DMS53 (cell line): Measurements from ENCODE around the gene GABBR2.
A peak's percentile ranks its signal among the peaks of the same experiment; 100 is the strongest.

Source experiments
- DNase-seq: peaks from one replicate; lab custom pipeline; 2025; lab: John Stamatoyannopoulos, UW

The GABBR2 gene

DNA sequence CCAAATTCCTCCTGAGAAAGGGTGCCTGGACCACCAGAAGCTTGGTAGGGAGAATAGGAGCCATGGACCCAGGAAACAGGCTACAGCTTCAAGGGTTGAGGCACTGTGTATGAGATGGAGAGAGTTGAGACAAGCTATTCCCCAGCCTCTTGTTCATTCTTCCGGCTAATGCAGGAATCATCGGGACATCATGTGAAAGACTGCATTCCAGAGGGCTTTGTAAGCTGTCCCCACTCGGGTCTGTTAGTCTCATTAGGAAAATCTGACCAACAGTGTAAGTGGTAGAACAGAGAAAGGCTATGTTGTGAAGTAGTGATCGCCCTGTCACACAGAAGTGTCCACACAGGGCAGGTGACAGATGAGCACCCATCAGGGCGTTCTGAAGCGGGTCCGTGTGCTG, 81.4 kb downstream of the GABBR2 start:
- no peak for DNase-seq

DNA sequence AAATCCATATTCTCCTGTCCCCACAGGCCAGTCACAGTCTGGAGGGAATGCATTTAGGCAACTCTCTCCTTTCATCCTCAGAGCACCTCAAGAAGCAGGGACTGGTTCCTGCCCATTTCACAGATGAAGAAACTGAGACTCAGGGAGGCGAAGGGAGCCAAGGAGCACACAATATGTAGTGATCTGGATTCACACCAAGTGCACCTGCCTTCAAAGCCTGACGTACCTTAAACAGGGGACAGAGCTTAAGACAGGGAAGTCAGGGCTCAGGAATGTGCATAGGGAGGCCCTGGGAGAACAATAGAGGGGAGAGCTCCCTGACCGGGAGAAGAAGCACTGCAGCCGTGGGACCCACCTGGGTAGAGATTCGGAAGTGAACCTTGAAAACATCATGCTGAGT, 83.0 kb downstream of the GABBR2 start:
- no peak for DNase-seq

DNA sequence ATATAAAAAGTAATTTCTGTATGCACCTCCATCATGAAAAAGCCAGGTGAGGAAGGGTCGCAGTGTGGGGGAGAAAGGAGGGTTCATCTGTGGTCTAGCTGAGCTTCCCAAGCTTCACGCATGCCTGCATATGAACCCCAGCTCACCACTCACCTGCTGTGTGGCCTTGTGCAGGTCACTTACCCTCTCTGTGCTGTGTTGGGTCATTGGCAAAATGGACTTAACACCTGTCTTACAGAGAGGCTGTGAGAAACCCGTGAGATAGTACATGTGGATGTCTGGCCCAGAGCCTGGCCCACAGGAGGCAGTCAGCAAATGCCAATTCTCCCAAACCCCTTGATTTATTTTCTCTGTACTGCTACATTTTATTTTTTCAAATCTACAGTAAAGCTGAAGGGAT, 88.9 kb downstream of the GABBR2 start:
- DNase-seq: no peak

DNA sequence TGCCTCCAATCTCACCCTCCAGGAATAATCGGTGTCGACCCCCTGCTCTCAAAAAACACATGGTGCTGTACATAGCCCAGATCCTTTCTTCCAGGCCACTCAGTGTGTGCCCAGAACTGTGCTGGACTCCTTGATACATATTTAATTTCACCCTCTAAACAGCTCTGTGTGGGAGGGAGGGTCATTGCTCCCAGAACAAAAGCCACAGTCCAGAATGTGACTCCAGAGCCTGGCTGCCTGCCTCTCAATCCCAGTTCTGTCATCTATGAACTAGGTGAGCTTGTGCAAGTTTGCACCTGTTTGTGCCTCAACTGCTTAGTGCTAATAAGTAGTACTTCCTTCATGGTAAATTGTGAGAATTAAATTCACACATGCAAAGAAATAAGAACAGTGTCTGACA, 93.1 kb downstream of the GABBR2 start:
- DNase-seq: no peak

DNA sequence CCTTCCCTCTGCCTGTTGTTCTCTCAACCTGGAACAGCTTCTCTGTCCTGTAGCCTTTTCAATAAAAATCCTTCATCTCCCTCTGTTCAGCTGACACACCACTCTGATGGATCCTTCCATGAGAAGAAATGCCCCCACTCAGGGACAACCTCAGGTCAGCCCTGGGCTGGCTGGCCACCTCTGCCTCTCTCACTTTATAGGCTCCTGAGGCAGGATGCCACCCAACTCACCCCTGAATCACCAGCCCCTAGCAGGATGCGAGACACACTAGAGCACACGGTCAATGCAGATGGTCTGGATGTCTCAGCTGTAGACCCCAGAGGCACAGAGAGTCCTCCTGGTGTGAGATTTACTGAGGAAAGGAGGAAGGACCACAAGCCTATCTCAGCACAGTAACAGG, 93.8 kb downstream of the GABBR2 start:
- DNase-seq: no peak

DNA sequence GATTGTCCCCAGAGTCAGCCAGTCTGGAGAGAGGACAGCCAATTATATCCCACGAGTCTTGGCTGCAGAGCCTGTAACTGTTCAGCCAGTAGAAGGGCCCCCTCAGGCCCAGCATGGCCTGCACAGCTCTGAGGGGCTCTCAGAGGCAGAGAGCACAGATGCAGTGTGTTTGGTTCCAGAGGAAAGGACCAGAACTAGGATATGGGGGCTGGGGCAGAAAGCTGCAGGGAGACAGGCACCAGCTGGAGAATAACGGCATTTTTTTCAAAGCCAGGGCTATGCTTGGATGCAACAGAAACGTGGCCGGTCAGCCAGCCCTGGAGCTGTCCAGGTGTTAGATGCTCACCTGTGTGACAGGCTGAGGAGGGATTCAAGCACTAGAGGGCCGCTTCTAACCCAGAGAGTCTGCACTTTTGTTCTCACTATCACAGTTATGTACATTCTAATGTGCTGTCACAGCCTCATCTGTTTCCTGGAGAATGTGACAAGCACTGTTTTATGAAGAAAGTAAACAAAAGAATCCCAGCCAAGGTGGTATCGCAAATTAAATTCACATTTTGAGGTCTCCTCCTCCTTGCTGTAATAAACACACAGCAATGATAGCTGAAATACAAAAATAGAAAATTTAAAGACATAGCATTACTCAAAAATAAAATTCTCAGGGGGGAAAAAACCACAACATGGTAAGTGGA, 96.5 kb downstream of the GABBR2 start:
- peak; percentile 43 for DNase-seq

DNA sequence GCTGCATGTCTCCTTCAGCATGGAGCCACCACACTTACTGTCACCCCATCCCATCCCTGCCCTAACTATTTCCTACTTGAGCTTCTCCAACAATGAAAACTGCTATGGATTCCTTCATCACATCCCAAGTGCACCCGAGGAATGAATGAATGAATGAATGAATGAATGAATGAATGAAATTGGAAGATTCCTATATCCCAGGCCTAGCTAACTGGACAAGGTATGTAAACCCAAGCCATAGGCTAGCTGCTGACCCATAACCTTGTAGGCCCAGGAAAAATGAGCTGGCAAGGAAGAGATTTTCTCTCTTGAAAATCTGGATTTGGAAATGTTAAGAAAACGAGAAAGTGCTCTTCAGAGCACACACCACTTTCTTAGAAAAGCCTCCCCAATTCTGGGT, 97.4 kb downstream of the GABBR2 start:
- DNase-seq: no peak

DNA sequence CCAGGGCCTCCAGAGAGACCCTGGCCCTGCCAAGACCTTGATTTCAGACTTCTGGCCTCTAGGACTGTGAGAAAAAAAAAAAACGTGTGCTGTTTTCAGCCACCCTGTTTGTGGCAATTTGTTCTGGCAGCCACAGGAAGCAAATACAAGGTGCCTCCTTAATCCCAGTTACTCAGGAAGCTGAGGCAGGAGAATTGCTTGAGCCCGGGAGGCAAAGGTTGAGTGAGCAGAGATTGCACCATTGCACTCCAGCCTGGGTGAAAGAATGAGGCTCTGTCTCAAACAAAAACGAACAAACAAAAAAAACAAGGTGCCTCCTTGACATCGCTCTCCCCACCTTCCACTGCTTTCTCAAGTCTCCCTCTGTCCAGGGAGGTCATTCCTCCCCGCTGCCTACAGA, 98.0 kb downstream of the GABBR2 start:
- no peak for DNase-seq

DNA sequence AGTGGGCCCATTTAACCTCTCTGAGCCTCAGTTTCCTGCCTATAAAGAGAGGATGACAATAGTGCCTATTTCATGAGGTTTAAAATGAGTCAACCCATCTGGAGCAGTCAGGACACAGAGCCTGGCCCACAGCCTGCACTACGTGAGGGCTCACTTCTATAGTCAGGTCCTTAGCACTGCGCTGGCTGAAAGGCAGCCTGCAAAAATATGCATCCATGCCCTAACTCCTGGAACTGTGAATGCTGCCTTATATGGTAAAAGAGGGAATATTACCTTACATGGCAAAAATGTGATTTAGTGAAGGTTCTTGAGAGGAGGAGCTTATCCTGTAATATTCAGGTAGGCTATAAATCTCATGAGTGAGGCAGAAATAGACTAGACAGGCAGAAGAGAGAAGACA, 98.5 kb downstream of the GABBR2 start:
- DNase-seq: peak; percentile 3

DNA sequence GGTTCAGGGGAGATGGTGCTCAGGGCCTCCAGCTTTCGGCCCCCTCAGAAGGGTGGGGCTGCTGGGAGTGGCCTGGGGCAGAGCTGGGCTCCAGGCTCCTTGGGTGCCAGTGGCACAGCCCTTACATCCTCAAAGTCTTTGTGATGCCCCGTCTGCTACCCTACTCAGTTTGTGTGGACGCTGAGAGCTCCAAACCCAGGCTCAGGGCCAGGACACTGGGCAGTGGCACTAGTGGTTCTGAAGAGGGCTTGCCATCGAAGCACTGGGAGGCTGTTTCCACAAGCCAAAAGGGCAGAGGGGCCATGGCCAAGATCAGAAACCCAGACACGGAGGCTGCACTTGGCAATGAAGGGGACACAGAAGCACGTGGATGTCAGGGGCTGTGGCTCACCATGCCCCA, 99.1 kb downstream of the GABBR2 start:
- no peak for DNase-seq

DNA sequence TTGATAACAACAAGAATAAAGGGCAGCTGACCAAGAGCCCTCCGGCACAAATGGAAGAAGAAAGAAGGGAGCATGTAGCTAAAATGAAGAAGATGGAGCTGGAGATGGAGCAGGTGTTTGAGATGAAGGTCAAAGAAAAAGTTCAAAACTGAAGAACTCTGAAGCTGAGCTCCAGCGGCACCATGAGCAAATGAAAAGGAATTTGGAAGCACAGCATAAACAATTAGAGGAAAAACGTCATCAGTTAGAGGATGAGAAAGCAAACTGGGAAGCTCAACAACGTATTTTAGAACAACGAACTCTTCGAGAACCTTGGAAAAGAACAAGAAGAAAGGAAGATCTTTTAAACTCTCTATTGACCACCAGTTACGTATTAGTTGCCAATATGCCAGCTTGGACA, 100.9 kb downstream of the GABBR2 start:
- DNase-seq: no peak

DNA sequence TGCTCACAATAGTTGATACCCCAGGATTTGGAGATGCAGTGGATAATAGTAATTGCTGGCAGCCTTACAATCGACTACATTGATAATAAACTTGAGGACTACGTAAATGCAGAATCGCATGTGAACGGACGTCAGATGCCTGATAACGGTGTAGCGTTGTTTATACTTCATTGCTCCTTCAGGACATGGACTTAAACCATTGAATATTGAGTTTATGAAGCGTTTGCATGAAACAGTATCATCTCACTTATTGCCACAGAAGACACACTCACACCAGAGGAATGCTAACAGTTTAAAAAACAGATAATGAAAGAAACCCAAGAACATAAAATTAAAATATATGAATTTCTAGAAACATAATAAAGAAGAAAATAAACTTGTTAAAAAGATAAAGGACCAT, 101.6 kb downstream of the GABBR2 start:
- no peak for DNase-seq

DNA sequence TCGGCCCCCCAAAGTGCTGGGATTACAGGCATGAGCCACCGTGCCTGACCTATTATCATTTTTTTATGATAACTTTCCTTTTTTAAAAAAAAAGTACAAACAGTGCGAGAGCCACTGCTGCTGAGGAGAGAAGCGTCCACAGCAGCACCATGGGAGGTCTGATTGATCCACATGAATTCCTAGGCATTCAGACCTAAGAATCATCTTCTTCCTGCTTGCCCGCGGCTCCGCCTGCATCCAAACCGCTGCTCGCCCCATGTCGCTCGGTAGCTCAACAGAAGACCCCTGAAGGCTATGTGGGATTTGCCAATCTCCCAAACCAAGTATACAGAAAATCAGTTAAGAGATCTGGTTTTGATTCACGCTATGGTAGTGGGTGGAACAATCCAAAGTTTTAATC, 102.0 kb downstream of the GABBR2 start:
- no peak for DNase-seq

DNA sequence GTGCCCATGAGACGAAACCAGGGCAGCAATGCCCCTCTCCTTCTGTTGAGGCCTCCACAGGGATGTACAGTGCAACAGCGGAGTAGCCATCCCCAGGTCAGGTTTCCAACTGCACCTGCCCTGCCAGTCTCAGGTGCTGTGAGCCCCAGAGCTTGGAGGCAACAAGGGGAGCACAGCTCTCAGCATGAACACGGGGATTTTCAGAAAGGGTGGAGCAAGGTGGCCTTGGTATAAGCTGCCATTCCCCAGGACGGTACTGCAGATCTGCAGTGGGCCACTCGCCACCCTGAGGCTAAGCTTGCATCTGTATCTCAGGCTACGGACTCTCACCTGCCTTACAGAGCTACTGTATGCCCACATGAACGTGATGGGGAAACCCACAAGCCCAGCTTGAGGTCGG, 103.6 kb downstream of the GABBR2 start:
- DNase-seq: no peak

DNA sequence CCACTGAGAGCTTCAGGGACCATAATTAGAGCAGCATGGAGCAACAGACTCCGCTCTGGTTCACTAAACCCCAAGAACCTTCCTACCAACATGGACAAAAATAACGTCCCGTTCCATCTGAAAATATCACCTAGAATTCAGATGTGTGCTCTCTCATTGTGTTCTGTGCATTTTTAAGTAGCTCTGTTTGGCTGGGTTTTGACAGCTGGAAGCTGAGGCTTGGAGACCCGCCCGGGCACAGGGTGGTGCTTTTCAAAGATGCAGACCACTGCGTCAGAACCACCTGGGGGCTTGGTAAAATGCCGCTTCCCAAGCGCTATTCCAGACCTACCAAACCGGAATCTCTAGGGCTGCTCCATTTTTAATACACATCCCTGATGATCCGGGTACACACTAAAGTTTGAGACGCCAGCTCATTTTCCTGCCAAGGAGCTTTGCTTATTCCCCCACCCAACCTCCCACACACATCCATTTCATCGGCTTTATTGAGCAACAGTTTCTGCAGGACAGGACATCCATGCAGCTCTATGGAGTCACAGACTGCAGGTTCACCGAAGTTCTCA, 104.8 kb downstream of the GABBR2 start:
- no peak for DNase-seq

DNA sequence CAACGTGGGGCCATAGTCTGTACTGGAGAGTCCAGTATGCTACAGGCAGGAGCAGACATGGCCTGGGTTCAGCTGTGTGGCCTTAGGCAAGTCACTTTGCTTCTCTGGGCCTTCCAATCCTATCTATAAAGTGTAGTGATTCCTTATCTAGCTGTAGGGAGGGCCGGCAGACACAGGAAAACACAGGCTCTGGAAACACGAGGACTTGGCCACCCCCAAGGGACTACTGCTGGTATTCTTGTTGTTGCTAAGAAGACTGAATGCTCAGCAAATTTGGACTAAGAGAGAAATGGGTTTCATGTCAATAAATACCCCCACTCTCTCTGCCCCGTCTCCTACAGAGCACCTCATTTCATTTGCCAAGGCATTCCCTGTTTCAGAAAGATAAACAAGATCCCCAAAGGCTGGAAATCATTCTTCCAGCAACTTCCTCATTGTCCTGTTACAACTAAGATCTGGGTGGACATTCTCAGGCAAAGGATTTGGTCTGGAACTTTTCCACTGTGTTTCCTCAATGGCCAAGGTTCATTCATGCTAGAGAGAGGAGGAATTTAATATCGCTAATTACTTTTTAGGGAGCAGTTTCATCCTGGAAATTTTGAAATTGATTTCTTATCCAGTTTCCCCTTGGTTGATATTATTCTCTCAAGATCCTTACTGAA, 105.8 kb downstream of the GABBR2 start:
- DNase-seq: no peak

DNA sequence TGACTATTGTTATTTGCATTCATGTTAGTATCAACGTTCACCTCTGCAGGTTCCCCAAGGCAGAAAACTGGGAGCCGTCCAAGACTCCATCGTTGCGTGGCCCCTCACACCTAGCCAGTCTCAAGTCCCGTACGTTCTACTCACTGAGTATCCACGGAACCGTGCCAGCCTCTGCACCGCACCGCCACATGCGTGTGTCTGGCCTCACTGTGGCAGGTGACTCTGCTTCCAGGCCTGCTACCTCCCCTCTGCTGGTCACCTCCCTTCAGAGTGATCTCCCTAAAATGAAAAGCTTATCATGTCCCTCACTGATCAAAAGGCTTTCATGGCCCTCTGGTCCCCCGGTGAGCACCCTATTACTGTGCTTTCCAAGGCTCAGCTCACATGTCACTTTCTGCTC, 108.1 kb downstream of the GABBR2 start:
- DNase-seq: peak; percentile 7

DNA sequence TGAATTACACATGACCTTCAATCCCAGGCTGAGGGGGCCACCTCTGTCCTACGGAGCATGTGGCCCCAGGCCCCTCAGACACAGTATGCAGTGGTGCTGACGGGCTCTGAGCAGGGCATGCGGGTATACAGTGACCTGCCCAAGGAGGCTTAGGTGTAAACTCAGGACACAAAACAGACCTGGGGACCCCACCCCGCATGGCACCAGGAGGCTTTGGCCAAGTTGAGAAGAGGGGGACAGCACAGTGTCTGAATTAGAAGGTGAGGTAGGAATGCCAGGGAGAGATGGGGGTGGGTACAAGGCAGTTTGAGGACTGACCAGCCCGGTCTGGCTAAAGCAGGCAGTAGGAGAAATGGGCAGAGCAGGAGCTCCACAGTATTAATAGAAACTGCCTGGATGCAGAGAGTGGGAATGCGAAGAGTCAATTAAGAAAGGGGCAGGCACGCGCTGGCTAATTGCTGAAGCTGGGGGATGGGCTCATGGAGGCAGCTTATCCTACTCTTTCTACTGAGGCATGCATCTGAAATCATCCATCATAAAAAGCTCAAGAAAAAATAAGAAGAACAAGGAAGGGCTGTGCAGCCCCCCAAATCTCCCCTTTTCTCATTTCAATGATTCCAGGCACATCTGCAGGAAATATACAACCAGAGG, 109.0 kb downstream of the GABBR2 start:
- DNase-seq: no peak

DNA sequence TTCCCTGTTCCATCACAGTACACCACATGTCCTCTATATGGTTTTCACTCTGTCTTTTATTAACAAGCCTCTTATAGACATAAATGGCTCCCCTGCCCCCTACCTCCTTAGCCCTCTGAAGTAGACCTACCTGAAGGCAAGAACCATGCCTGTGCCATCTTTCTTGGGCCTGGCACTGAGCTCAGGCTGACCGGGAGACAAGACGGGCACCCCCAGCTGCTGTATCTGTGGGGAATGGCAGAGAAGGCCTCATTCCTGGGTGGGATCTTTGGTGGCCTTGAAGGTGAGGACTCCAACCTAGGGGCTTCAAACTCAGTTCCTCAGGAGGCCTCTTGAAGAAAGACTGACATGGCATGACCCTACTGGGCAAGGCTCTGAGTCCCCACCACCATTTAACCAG, 109.9 kb downstream of the GABBR2 start:
- DNase-seq: no peak

DNA sequence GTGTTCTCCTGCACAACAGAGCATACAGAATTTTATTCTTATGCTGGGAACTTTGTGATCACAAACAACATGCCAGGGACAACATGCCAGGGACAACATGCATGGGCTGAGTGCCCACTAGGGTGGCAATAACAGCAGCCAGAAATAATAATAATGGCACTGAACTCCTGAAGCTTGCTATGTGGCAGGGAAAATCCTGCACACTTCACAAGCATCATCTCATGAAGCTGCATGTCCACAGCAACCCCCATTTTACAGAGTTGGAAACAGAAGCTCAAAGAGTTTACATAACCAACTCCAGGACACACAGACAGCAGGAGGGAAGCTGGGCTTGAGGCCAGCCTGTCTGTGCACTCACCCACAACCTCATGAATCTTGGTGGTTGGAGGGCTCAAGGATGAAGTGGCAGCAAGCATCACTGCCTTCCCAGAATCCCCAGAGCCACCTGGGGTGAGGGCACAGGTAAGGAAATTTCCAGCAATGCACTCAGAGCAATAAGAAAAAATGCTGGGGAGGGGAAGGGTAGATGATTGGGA, 111.4 kb downstream of the GABBR2 start:
- DNase-seq: no peak

DNA sequence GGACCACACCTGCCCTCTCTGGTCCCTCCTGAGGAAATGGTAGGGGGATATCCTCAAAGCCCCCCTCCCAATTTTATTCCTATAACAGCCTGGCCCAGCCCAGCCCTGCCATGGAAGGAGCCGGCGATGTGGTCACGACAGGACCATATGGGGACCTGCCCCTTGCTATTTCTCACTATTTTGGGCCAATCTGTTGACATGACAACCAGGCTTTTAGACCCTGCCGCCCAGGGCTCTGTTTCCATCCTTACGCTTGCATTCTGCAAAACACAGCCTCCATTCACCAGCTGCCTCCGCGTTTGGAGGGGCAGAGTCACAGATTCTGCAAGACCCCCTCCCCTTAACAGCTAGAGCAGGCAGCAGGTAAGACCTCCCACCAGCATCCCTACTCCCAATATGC, 112.2 kb downstream of the GABBR2 start:
- no peak for DNase-seq

DNA sequence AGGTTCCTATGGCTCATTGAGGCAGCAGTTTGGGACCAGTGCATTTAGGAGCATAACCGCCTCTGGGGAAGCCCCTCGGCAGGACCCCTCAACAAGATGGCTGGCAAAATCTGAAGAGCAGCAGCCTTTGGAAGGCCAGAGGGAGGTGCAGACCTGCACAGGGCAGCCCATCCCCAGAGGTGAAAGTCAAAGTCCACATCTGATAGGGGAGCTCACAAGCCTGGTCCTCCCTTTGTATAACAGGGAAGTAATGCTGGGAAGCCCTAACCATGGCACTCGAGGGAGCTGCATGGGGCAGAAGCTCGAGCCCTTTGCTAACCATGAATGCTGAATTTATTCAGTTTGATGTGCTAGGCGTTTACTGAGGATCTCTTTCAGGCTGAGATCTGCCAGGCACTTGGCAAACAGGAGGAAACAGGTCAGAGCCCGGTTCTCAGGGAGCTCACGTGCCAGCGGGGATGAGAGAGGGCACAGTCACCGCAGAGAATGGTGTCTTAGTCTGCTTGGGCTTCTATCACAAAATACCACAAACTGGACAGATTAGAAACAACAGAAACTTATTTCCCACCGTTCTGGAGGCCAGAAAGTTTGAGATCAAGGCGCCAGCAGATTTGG, 114.1 kb downstream of the GABBR2 start:
- DNase-seq: no peak
